ENCODE results near the gene SYT8.

SYT8 gene

GRCh38 chr11:1845561-1846452, 11.0 kb downstream of the SYT8 start:
- no peak for DNase-seq (ENCODE audit: low read depth)

GRCh38 chr11:1846453-1846932, 11.7 kb downstream of the SYT8 start:
- DNase-seq (ENCODE audit: low read depth) = no peak

- no peak for DNase-seq (ENCODE audit: low read depth)
Measured at GRCh38 chr11:1847006-1847735, 12.4 kb downstream of the SYT8 start.

GRCh38 chr11:1847926-1848639, 13.3 kb downstream of the SYT8 start:
- no peak for DNase-seq (ENCODE audit: low read depth)

GRCh38 chr11:1848640-1849430, 14.0 kb downstream of the SYT8 start:
- DNase-seq (ENCODE audit: low read depth) = no peak

- DNase-seq (ENCODE audit: low read depth) = no peak
Measured at GRCh38 chr11:1851468-1852180, 16.8 kb downstream of the SYT8 start.

GRCh38 chr11:1852271-1852876, 17.6 kb downstream of the SYT8 start:
- DNase-seq (ENCODE audit: low read depth) = no peak

- peak; percentile 53 for DNase-seq (ENCODE audit: low read depth)
Measured at GRCh38 chr11:1852877-1853276, 18.1 kb downstream of the SYT8 start, which contains the start of gene LSP1. TSS of gene LSP1 (plus strand) at chr11:1853084. CDS start at chr11:1853145, 61 bp downstream.

- DNase-seq (ENCODE audit: low read depth) = no peak
Measured at GRCh38 chr11:1853376-1854131, 18.8 kb downstream of the SYT8 start.

GRCh38 chr11:1854132-1854948, 19.6 kb downstream of the SYT8 start:
- DNase-seq (ENCODE audit: low read depth) = no peak

GRCh38 chr11:1854949-1855885, 20.4 kb downstream of the SYT8 start:
- DNase-seq (ENCODE audit: low read depth) = no peak

GRCh38 chr11:1855886-1856265, 21.1 kb downstream of the SYT8 start:
- DNase-seq (ENCODE audit: low read depth) = no peak

GRCh38 chr11:1856306-1857005, 21.7 kb downstream of the SYT8 start:
- DNase-seq (ENCODE audit: low read depth) = no peak

GRCh38 chr11:1857064-1857463, 22.3 kb downstream of the SYT8 start:
- no peak for DNase-seq (ENCODE audit: low read depth)

- DNase-seq (ENCODE audit: low read depth) = no peak
Measured at GRCh38 chr11:1858154-1858553, 23.4 kb downstream of the SYT8 start.

GRCh38 chr11:1858576-1858975, 23.8 kb downstream of the SYT8 start:
- DNase-seq (ENCODE audit: low read depth) = no peak

- DNase-seq (ENCODE audit: low read depth) = no peak
Measured at GRCh38 chr11:1859004-1859403, 24.2 kb downstream of the SYT8 start.
